C4-2B (cell line): ENCODE results near the gene TNNT2.

Experiments used
- H3K27ac ChIP-seq: fragments of 450-650 bp; 2 replicates; pipeline ENCODE4 v1.5.1; 2017
- ZFX ChIP-seq: fragments of 450-650 bp; IDR thresholded peaks from 2 replicates; pipeline ENCODE4 v1.6.1; 2017
- TF ChIP-seq, protein P1 (sequence below): fragments of 450-650 bp; conservative IDR thresholded peaks from 2 replicates; pipeline ENCODE4 v1.5.1; 2017; ENCODE audit warnings: mild to moderate bottlenecking

TNNT2 gene

DNA sequence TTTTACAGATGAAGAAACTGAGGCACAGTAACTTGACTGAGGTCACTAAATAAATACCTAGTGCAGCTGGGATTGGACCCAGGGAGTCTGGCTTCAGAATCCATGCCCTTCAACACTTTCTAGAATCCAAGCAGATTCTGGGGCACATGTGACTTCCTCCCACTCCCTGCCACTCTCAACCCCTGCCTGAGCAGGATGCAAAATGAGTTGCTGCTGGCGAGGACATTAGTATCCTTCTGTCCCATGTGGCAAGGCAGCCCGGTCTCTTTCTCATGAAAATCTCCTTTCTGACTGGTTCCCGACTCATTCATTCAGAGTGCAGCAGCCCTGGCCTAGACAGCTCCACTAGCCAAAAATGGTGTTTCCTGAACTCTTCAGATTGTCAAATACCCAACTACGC lies 28.4 kb downstream of the TNNT2 start:
- no peak overlapping the region for H3K27ac ChIP-seq
- TF ChIP-seq, protein P1, sequence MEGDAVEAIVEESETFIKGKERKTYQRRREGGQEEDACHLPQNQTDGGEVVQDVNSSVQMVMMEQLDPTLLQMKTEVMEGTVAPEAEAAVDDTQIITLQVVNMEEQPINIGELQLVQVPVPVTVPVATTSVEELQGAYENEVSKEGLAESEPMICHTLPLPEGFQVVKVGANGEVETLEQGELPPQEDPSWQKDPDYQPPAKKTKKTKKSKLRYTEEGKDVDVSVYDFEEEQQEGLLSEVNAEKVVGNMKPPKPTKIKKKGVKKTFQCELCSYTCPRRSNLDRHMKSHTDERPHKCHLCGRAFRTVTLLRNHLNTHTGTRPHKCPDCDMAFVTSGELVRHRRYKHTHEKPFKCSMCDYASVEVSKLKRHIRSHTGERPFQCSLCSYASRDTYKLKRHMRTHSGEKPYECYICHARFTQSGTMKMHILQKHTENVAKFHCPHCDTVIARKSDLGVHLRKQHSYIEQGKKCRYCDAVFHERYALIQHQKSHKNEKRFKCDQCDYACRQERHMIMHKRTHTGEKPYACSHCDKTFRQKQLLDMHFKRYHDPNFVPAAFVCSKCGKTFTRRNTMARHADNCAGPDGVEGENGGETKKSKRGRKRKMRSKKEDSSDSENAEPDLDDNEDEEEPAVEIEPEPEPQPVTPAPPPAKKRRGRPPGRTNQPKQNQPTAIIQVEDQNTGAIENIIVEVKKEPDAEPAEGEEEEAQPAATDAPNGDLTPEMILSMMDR: no peak

DNA sequence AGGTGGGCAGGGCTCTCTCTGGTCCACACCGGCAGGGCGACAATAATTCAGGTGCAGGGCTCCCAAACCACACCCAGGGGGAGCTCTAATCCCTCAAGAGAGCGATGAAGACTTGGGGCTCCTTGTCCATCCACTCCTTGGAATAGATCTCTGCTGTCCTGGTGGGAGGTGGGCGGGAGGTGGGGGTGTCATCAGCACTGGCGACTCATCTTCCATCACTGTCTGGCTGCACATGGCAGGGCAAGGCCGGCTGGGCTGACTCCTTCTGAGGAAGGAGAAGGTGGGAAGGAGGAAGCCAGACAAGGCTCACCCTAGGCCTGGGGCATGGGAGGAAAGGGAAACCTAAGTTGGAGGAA lies 29.3 kb downstream of the TNNT2 start:
- H3K27ac ChIP-seq: no peak overlapping the region
- no peak for TF ChIP-seq ZFX
- TF ChIP-seq, protein P1: peak; percentile 80

DNA sequence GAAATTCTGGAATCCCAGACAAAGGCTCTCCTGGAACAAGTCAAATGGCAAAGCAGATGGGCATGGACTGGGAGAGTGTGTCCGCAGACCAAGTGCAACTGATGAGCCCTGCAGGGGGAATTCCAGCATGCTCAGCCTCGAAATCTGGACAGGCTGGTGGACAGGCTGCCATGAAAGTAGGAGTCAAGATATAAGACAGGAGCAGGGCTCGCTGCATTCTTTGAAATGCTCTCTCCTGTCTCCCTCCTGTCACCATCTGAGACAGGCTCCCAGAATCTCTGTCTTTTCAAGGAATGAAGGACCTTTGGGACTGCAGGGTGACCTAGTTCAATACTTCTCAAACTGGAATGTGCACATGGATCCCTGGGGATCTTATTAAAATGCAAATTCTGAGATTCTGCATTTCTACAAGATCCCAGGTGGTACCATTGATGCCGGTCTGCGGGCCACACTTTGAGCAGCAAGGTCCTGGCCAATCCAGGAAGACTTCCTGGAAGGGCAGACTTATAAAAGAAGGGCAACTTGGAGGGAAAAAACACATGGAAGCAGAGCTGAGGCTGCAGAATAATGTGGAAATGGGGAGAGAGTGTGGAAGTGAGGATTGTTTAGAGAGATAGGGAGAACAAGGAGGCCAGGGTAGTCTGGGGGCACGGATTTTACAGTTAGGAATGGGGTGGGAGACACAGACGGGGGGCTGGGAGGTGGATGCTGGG lies 29.8 kb downstream of the TNNT2 start:
- TF ChIP-seq, protein P1: no peak
- TF ChIP-seq ZFX: no peak
- no peak overlapping the region for H3K27ac ChIP-seq

DNA sequence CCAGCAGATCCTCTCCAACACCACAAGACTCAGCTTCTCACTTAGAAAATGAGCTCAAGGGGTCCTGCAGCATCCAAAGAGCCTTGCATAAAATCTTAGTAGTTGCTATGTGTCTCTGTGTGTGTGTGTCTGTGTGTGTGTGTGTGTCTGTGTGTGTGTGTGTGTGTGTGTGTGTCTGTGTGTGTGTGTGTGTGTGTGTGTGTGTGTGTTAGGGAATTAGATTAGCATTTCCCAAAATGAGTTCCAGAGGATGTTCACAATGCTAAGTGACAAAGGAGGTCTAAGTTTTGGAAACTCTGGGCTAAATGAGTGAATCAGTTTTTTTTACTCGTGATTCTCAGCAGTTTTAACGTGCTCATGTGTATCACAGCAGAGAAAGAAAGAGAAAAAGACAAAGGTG lies 30.5 kb downstream of the TNNT2 start:
- TF ChIP-seq, protein P1: no peak
- no peak for TF ChIP-seq ZFX

DNA sequence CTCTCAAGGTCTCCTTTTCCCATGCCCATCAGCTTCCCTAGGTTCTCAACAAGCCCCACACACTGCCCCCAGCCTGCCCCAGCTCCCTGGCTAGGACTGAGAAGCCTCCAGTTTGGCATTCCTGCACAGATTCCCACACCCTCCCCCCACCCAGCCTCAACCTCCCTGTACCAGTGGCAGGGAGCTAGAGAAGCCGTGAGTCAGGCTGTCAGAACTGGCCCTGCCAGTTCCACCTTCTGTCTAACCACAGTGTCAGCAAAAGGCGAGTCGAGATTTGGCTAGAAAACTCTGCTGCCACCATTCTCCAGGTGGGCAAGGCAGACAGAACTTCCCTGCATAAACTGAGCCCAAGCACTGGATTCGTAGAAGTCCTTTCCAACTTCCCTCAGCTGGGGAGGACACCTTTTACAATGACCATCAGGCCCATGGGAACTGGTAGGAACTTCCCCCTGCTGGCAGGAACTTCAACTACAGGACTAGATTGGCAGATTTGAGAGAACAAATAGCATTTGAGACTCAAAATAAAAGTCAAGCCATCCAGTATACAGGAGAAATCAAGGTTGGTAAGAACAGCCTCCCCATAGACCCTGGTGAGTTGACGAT lies 31.0 kb downstream of the TNNT2 start:
- TF ChIP-seq ZFX: no peak
- TF ChIP-seq, protein P1: peak; percentile 86
- H3K27ac ChIP-seq: peak overlapping the region; percentile 21

More for the DNA sequence above, 30.5 kb downstream of the TNNT2 start:
- peak overlapping the region; percentile 21; the same call in 1 of the 2 replicates for H3K27ac ChIP-seq

DNA sequence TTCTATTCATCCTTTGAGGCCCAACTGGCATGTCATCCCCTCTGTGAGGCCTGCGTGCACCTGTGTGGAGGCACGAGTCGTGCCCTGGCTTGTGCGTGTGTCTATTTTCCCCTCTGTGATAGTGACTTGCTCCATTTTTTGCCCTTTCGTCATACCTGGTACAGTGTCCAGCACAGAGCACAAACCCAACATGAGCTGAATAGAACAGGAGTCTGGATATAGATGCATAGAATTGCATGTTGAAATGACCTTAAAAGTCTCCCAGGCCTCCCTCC lies 32.5 kb downstream of the TNNT2 start:
- TF ChIP-seq, protein P1: no peak
- TF ChIP-seq ZFX: no peak

DNA sequence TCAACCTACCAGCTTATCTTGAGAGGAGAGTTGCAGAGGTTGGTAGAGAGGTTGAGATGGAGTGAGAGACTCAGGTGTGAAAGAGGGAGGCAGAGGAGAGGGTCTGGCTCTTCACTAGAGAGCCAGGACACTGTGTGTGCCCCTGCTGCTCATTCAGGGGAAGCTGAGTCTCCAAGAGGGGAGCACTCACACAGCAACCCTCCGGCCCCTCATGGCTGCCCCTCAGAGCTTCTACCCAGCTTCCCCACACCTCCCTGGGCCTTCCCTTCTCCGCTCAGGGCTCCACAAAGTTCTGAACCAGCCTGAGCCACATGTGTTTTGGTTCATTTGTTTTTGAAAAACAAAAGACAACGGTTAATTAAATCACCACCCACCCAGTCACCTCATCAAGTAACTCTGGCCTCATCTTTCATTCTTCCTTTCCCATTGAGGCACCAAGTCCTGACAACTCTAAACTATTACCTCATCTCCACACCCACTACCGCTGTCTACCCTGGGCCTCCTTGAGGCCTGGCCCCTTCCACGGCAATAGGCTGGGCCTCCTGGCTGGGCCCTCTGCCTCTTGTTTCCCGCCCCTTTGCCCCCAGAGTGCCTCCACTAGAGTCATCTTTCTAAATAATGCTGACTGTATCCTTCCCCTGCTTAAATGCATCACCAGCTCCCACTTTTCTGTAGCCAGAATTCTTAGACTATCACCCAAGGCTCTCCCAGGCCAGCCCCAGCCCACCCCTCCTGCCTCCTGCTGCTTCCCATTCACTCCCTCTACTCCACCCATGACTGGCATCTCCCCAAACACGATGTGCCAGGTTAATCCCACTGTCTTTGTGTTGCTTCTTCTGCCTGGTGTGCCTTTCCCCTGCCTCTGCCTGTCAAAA lies 33.0 kb downstream of the TNNT2 start:
- H3K27ac ChIP-seq: no peak overlapping the region
- TF ChIP-seq, protein P1: no peak
- no peak for TF ChIP-seq ZFX

More for the DNA sequence above, 32.5 kb downstream of the TNNT2 start:
- H3K27ac ChIP-seq: no peak overlapping the region
